ENCODE data around the gene TPSD1. TPM values are rescaled to one million over a fixed set of nuclear protein-coding genes. Genes with fewer than 3 reads are reported as not detected.
"Not testable (repeated sequence)": the region's sequence is repeated elsewhere in the genome, so short reads cannot be mapped to it uniquely, and the experiment has no call there.

The TPSD1 gene
- total and polyA plus RNA-seq, 2 experiments from 2014 or later: not detected

- Histone ChIP-seq H4K20me1 (ENCODE audit: insufficient read depth, poor library complexity, severe bottlenecking) (no peaks in the 10 kb centered on the region), H3K9me2 (replicated peaks; ENCODE audit: insufficient read depth) (no peaks in the 10 kb centered on the region), H3K36me3 (replicated peaks; ENCODE audit: insufficient read depth, low read depth) (no peaks in the 10 kb centered on the region), H3K4me3 (no peak overlapping the region), H3K27ac (no peak overlapping the region), H3K4me2 (no peak overlapping the region), H3K9me3 (ENCODE audit: low read depth) (no peaks in the 10 kb centered on the region), H3K4me1 (ENCODE audit: insufficient read depth) (no peaks in the 10 kb centered on the region), H2AFZ (no peak overlapping the region), H3K79me2 (no peaks in the 10 kb centered on the region), H3K27me3 (no peaks in the 10 kb centered on the region)
- TF ChIP-seq EZH2 (IDR thresholded peaks at IDR 0.05; ENCODE audit: borderline replicate concordance) (no peak), EZH2phosphoT487 (IDR thresholded peaks at IDR 0.05; ENCODE audit: low read depth, severe bottlenecking, unreplicated experiment) (no peak), CTCF (IDR thresholded peaks at IDR 0.05; ENCODE audit: poor library complexity) (no peak)
- WGBS (ENCODE audit: low lambda C conversion rate, missing lambda C conversion rate): 94% methylated on average over 12 of the region's 12 CpGs
- no peak for DNase-seq (ENCODE audit: low spot score)
These were observed 11.0 kb upstream of the TPSD1 start for GRCh38 chr16:1244881-1245280.

GRCh38 chr16:1245452-1246020, 10.3 kb upstream of the TPSD1 start:
- Histone ChIP-seq H3K27ac (no peak overlapping the region), H3K4me1 (ENCODE audit: insufficient read depth) (no peaks in the 10 kb centered on the region), H3K9me3 (ENCODE audit: low read depth) (no peaks in the 10 kb centered on the region), H2AFZ (no peak overlapping the region), H4K20me1 (ENCODE audit: insufficient read depth, poor library complexity, severe bottlenecking) (no peaks in the 10 kb centered on the region), H3K27me3 (no peaks in the 10 kb centered on the region), H3K9me2 (replicated peaks; ENCODE audit: insufficient read depth) (no peaks in the 10 kb centered on the region), H3K79me2 (no peaks in the 10 kb centered on the region), H3K4me2 (no peak overlapping the region), H3K4me3 (no peak overlapping the region), H3K36me3 (replicated peaks; ENCODE audit: insufficient read depth, low read depth) (no peaks in the 10 kb centered on the region)
- DNase-seq (ENCODE audit: low spot score): no peak
- TF ChIP-seq CTCF (IDR thresholded peaks at IDR 0.05; ENCODE audit: poor library complexity) (no peak), EZH2phosphoT487 (IDR thresholded peaks at IDR 0.05; ENCODE audit: low read depth, severe bottlenecking, unreplicated experiment) (no peak), EZH2 (IDR thresholded peaks at IDR 0.05; ENCODE audit: borderline replicate concordance) (no peak)
- 80% methylated on average over 22 of the region's 22 CpGs for WGBS (ENCODE audit: low lambda C conversion rate, missing lambda C conversion rate)

- H3K9me3 ChIP-seq (ENCODE audit: low read depth); H2AFZ ChIP-seq; H3K36me3 ChIP-seq (replicated peaks; ENCODE audit: insufficient read depth, low read depth); DNase-seq (ENCODE audit: low spot score); H3K9me2 ChIP-seq (replicated peaks; ENCODE audit: insufficient read depth); H3K79me2 ChIP-seq; H3K27ac ChIP-seq; H3K4me2 ChIP-seq; H3K4me1 ChIP-seq (ENCODE audit: insufficient read depth); H3K27me3 ChIP-seq; H3K4me3 ChIP-seq; H4K20me1 ChIP-seq (ENCODE audit: insufficient read depth, poor library complexity, severe bottlenecking): not testable (repeated sequence)
- WGBS (ENCODE audit: low lambda C conversion rate, missing lambda C conversion rate): 92% methylated on average over 13 of the region's 14 CpGs
These were observed 7.8 kb upstream of the TPSD1 start for GRCh38 chr16:1247903-1248537.

- not testable (repeated sequence) for H3K9me3 ChIP-seq (ENCODE audit: low read depth); H4K20me1 ChIP-seq (ENCODE audit: insufficient read depth, poor library complexity, severe bottlenecking); H3K9me2 ChIP-seq (replicated peaks; ENCODE audit: insufficient read depth); H2AFZ ChIP-seq; H3K4me2 ChIP-seq; H3K36me3 ChIP-seq (replicated peaks; ENCODE audit: insufficient read depth, low read depth); DNase-seq (ENCODE audit: low spot score); H3K27ac ChIP-seq; H3K79me2 ChIP-seq; H3K27me3 ChIP-seq; H3K4me3 ChIP-seq; H3K4me1 ChIP-seq (ENCODE audit: insufficient read depth)
- WGBS (ENCODE audit: low lambda C conversion rate, missing lambda C conversion rate): no CpG with 5 or more reads among the region's 43 CpGs
These were observed 6.7 kb upstream of the TPSD1 start for GRCh38 chr16:1249031-1249755.

- not testable (repeated sequence) for H3K27me3 ChIP-seq; H4K20me1 ChIP-seq (ENCODE audit: insufficient read depth, poor library complexity, severe bottlenecking); H3K79me2 ChIP-seq; DNase-seq (ENCODE audit: low spot score); H3K9me2 ChIP-seq (replicated peaks; ENCODE audit: insufficient read depth); H3K9me3 ChIP-seq (ENCODE audit: low read depth); H3K36me3 ChIP-seq (replicated peaks; ENCODE audit: insufficient read depth, low read depth); H3K4me2 ChIP-seq; H2AFZ ChIP-seq; H3K4me1 ChIP-seq (ENCODE audit: insufficient read depth); H3K4me3 ChIP-seq; H3K27ac ChIP-seq
- no CpG with 5 or more reads among the region's 47 CpGs for WGBS (ENCODE audit: low lambda C conversion rate, missing lambda C conversion rate)
These were observed 2.0 kb upstream of the TPSD1 start for GRCh38 chr16:1253701-1254364.

- not testable (repeated sequence) for H3K9me3 ChIP-seq (ENCODE audit: low read depth); DNase-seq (ENCODE audit: low spot score); H3K4me2 ChIP-seq; H3K9me2 ChIP-seq (replicated peaks; ENCODE audit: insufficient read depth); H3K27ac ChIP-seq; H3K36me3 ChIP-seq (replicated peaks; ENCODE audit: insufficient read depth, low read depth); H2AFZ ChIP-seq; H3K4me1 ChIP-seq (ENCODE audit: insufficient read depth); H4K20me1 ChIP-seq (ENCODE audit: insufficient read depth, poor library complexity, severe bottlenecking); H3K4me3 ChIP-seq; H3K79me2 ChIP-seq; H3K27me3 ChIP-seq
- WGBS (ENCODE audit: low lambda C conversion rate, missing lambda C conversion rate): no CpG with 5 or more reads among the region's 3 CpGs
These were observed 1.0 kb upstream of the TPSD1 start for GRCh38 chr16:1254821-1255220.
